HG03520 (cell line): ENCODE results near the gene ACTL7B.
"Not testable (repeated sequence)": the region's sequence is repeated elsewhere in the genome, so short reads cannot be mapped to it uniquely, and the experiment has no call there.

Experiments
- ATAC-seq: cut with Tn5 transposase; IDR thresholded peaks from one replicate; pipeline ENCODE4 v1.9.1; 2021; ENCODE audit warnings: mild to moderate bottlenecking, moderate library complexity; ENCODE audit not compliant: unreplicated experiment

The ACTL7B gene

DNA sequence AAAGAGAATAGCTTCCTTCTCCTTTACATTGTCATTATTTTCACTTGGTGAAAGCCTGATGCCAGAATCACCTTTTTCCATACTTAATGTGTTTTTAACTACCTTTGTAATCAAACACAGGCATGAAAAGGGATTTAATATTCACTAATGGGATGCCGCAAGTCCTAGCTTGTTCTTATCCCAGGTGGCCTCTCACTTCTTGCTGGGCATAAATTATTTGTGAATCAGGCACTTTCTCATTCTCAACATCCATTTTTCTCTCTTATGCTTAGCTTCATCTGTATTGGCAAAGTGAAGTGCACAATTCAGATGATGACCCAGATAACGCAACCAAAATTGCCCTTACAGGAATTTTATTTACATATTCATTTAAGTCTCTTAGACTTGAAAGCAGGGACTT lies 10.9 kb downstream of the ACTL7B start:
- ATAC-seq: no peak

DNA sequence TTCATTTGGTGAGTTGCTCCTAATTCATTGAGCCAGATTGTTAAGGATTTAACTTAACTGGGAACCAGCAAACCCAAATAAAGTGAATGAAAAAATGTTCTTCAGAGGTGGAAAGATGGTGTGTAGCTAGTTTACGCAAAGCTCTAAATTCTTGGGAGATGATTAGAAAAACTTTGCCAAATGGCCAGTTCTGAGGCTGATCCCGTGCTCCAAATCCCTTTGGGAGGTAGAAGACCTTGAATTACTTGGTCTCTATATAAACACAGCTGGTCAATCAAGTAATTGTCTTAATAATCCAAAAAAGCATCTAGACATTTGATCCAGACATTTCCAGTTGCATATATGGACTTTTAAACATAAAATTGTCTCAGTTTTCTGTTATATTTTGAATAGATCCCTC lies 11.4 kb downstream of the ACTL7B start:
- ATAC-seq: no peak

DNA sequence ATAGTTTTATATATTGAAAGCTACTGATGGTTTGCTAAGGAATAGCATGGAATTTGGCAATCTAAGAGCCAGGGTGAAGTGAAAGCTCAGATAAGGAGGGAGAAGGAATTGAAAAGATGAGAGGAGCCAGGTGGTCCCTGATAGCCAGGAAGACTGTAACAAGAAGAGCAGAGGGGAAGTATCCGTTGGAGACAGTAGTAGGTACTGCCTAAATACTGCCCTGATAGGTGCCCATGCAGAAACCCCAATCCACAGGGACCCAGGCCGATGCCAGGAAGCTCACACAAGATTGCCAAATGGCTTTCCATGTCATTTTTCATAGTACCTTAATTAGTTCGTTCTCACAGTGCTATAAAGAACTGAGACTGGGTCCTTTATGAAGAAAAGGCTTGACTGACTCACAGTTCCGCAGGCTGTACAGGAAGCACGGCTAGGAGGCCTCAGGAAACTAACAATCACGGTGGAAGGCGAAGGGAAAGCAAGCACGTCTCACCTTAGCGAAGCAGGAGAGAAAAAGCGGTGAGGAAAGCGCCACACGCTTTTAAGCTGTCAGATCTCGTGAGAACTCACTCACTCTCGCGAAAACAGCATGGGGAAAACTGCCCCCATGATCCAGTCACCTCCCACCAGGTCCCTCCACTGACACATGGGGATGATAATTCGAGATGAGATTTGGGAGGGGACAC lies 13.0 kb downstream of the ACTL7B start:
- ATAC-seq: no peak

DNA sequence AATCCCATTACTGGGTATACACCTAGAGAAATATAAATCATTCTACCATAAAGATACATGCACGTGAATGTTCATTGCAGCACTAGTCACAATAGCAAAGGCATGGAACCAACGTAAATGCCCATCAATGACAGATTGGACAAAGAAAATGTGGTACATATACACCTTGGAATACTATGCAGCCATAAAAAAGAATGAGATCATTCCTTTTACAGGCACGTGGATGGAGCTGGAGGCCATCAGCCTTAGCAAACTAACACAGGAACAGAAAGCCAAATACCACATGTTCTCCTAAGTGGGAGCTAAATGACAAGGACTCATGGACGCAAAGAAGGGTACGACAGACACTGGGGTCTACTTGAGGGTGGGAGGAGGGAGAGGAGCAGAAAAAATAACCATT lies 16.2 kb downstream of the ACTL7B start:
- ATAC-seq: not testable (repeated sequence)

DNA sequence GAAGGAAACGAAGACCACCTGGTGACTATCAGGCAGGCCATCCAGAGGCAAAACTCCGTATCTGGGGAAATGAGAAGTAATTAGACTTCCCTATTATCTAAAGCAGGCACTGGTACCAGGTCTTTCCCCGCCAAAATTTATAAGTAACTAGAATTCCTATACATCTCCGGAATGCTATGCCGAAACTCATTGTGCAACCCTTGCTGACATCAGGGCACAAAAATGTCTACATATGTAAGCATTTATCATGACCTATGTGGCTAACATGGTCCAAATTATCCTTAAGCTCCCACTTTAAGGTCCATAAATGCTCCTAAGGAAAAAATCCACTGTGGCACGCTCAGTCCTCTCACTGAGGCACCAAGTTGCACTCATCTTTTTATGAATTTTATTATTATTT lies 17.8 kb downstream of the ACTL7B start:
- no peak for ATAC-seq

DNA sequence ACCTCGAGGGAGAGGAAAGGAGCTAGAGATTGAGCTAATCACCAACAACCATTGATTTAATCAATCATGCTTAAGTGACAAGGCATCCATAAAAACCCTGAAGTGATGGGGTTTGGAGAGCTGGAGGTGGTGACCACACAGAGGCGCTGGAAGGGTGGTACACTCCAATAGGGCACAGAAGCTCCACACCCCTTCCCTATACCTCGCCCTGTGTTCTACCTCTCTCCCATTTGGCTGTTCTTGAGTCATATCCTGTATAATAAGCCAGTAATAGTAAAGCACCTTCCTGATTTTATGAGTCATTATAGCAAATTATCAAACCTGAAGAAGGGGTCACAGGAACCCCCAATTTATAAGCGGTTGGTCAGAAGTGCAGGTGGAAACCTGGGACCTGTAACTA lies 18.3 kb downstream of the ACTL7B start:
- ATAC-seq: no peak

DNA sequence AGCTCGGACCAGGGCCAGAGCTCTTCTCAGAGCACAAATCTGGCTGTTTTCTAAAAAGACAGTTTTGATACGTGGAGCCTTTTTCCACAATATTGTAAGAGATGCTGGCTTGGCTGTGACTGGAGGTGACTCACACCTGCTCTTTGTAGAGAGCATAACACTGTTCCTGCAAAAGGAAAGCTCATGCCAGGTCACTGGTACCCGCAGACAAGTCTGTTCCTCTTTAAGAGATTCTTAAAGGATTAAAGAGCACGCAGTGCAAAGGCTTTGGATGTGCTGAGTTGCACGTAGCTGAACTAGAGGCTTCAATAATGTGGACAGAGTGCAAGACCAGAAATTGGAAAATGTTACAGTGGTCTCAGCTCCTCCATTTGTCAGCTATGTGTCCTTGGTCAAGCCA lies 19.0 kb downstream of the ACTL7B start:
- no peak for ATAC-seq

DNA sequence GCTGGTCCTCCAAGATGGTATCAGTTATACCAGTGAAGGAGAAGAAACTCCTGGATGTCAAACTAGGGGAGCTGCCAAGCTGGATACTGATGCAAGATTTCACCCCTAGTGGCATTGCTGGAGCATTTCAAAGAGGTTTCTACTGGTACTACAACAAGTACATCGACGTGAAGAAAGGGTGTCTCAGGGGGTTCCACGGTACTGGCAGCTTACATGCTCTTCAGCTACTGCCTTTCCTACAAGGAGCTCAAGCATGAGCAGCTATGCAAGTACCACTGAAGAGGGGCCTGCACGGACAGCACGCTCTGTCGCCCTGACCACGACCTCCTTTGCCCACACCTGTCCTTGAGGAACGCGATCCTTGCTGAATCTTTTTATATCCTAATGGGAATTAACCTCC lies 19.5 kb downstream of the ACTL7B start:
- no peak for ATAC-seq

DNA sequence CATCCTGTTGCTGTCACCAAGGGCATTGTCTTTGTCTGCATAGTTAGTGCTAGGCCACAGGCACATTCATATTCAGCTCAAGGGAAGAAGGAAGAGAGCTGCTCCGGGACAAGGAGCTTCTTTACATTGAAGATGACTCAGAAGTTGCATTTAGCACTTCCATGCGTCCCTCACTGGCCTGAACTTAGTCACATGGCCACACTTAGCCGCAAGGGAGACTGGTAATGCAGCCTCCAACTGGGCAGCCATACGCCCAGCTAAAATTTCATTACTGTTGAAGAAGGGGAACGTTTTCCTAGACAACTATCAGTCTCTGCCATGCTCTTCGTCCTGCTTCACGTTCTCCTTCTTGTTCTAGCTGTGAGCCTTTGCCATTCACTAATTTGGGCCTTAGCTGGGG lies 20.0 kb downstream of the ACTL7B start:
- ATAC-seq: no peak

DNA sequence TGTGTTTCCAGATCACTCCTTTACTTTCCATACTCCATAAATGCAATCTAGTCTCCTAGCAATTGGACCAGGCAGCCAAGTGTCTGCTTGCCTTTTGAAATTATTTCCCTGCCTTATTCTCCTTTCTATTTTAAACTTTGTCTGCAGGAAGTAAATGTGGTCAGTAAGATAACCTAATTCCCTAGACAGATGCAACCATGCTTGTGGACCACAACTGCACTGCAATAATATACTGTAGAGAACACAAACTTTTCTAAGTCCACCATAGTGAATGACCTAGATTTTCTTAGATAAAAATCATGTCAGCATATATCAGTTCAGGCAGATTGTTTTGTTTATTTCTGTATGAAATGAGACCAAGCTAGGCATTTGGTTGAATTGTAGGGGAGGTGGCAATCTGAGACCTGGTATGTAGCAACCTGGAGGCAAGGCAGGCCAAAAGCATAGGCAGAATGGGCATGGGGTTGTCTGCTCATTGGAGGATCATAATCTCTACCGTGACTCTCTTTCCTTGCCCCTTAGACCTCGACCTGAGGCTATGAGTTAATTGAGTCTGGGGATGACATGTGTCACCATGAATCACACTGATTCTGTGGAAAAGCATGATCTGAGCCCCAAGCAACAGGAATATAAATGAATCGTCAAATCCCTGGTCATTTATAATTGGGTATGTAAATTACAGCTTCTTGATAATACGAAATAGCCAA lies 20.7 kb downstream of the ACTL7B start:
- no peak for ATAC-seq

DNA sequence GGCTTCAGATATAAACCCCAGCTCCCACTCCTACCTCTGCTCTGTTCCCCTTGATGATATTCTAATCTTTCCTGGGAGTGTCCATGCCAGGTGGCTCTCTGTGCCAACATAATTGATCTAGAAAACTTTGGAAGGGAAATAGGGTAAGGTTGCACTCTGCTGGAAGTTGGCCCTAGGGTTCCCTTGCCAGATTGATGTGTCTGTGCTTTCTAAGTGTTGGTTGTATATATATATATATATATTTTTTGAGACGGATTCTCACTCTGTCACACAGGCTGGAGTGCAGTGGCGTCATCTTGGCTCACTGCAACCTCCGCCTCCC lies 23.6 kb downstream of the ACTL7B start:
- ATAC-seq: no peak

DNA sequence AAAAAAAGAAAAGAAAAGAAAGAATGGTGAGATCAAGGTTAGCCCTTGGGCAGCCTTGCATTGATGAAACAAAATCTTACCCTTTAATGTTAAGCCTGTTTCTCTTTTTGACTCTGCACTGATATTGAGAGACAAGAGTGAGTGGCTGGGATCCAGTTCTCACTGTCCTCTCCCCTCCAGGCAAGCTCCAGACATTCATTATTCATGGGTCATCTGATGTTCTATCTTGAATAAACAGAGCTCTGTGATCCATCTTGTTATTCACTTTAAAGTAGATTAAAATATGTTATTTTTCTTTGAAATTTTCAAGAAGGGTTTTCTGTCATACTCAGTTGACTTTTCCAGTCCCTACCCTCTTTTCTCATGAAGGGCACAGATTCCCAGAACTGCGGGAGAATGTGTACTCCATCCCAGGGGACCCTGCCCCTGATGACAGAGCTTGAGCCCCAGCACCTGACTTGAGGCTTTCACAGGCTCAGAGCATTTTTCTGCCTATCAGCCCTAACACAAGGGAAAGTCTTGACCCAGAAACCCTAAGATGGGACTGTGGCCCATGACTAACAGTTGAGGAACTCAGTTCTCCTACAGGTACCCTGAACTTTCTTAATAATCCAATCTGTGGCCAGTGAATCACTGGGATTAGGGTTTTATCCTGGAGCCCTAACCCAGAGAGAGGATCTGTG lies 24.1 kb downstream of the ACTL7B start:
- no peak for ATAC-seq

DNA sequence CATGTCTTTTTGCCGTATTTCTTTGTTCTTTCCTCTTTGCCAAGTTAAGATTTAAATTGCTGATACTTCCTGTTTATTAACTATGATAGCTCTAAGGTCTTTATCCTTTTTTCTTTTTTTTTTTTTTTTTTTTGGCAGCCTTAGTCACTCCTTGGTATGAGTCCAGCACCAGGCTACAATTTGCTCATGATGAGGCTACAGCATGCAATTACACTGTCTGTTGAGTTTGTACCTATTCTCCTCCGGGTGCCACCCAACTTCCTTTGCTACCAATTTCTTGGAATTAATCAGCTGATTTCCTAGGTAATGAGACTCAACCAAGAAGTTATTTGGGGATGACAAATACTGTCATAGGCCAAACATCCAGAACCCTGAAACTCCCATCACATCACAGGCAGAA lies 25.5 kb downstream of the ACTL7B start:
- no peak for ATAC-seq

DNA sequence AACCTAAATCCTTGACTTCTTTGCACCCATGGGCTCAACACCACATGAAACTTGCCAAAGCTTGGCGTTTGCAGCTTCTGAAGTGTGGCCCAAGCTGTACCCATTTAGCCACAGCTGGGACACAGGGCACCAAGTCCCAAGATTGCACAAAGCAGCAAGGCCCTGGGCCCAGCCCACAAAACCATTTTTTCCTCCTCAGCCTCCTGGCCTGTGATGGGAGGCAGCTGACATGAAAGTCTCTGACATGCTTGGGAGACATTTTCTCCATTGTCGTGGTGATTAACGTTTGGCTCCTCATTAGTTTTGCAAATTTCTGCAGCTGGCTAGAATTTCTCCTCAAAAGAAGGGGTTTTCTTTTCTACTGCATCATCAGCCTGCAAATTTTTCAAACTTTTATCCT lies 32.0 kb downstream of the ACTL7B start:
- no peak for ATAC-seq

DNA sequence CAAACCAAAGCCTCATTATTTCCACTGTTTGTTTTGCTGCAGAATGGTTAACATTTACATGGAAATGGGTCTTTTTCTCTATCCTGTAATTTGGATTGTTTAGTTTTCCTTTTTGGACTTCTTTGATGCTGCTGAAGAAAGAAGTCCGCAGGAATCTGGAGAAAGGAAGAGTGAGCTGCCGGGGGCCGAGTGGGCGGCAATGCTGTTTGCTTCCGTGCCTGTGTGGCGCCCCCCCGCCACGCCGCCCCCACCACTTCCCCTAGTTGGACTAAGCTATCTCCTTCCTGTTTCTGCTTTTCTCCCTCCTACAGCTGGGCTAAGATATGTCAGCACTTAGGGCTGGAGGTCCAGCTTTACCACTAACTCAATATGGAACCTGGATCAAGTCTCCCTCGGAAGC lies 39.7 kb downstream of the ACTL7B start:
- ATAC-seq: no peak

DNA sequence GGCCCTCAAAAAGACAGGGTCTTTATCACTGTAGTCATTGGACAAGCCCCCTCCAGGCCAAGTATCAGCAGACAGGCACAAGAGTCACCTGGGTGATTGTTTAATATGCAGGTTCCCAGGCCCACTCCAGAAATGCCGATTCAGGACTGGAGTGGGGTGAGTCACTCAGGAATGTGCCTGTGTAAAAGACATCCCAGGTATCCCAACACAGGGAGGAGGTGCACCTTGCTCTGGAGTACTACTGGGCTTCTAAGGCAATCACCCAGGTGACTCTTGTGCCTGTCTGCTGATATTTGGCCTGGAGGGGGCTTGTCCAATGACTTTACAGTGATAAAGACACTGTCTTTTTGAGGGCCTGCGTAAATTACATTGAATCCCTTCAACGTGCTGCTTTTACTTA lies 40.6 kb downstream of the ACTL7B start:
- no peak for ATAC-seq

DNA sequence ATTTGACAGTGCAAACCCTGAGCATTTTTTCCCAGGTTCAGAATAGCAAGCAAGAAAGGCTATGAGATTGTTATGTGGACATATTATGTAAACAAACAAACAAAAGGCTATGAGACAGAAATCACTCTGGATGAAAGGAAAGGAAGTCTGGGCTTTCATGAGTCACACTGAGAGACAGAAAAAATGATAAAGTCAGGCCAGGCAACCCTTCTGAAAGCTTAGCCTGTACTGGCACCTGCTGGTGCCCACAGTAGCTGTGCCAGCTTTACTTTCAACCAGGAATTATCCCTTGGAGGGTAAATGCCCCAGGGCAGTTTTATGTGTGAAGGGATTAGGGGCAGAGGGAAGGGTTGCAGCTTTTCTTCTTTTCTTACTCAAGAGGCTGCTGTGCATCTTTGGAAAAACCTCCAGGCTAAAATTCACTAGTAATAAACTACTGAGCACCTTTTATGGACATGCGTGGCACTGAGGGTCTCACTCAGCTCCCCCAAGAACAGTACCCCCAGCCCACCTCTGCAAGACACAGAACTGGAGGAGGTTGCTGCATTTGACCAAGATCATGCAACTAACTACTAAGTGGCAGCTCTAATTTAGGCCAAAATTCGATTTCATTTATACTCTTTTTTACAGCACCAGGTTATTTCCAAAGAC lies 41.7 kb downstream of the ACTL7B start:
- ATAC-seq: no peak

DNA sequence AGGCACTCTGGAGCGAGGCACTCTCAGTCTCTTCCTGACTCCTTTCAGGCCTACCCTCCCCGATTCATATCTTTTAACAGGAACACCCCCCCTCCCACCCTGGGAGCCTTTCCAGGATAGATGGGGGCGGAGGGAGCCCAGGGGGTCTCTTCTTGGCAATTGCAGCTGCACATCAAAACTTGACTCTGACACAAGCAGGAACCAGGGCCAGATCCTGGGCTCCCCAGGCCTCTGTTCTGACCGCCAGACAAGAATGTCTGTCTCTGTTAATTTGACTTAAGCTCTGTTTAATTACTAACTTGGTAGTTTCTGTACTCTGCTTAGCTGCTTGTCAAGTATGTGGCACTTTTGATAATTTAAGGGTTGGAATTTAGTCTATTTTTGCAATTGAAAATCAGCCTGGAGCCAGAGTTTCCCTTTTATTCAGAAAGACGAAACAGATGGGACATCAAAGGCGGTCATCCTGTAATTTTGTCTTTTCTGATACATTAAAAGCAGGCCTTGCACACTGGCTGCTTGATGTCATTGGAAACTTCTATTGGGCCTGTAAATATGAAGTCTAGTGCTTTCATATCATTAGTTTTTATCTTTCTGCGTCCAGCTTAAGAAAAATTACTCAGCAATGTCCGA lies 43.3 kb downstream of the ACTL7B start:
- ATAC-seq: no peak

DNA sequence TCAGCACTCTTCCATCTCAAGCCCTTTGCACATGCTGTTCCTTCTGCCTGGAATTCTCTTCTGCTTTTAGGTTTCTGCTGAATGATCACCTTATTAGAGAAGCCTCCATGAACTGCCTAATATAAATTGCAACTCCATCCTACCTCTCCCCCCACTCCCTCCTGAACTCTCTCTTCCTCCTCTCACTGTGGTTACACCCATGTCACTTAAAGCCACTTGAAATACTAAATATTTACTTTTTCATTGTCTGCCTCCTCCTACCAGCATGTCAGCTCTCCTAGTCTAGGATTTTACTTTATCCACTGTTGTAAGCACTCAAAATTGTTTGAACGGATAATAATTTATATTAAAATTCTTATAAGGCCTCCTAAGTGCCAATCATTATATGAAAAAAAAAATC lies 43.8 kb downstream of the ACTL7B start:
- no peak for ATAC-seq

DNA sequence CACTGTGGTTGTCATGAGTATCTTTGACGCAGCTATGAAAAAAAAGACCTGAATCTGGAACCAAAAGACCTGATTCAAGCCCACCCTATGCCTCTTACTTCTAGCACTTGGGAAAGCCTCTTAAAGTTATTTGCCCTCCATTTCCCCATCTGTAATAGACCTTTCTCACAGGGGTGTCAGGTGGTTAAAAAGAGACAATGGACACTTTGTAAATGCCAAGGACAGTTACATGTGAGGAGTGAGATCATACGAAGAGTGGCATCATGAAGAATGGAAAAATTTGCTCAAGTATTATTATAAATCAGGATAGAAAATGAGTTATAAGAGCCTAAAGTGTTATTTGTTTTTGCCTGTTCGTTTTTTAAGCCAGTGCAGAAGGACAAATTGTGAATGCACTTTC lies 46.5 kb downstream of the ACTL7B start:
- no peak for ATAC-seq
